Neural progenitor cell (in vitro differentiated cells): ENCODE results near the gene CAMKK1. TPM values are rescaled to one million over a fixed set of nuclear protein-coding genes. Genes with fewer than 3 reads are reported as not detected.

ENCODE experiments used
- DNase-seq: peaks from one replicate; pipeline ENCODE4 v3.0.0-alpha.2; 2016; ENCODE audit warnings: low spot score
- H2AFZ ChIP-seq: fragments of 200-600 bp; sonication (generic); replicated peaks from 2 replicates; pipeline ENCODE4 v1.6.1; 2016; ENCODE audit warnings: antibody characterized with exemption
- H3F3A ChIP-seq: fragments of 200-600 bp; sonication (generic); 2 replicates; pipeline ENCODE4 v1.6.1; 2016; ENCODE audit warnings: antibody characterized with exemption, low read depth
- H3K27ac ChIP-seq: fragments of 200-600 bp; sonication (generic); 2 replicates; pipeline ENCODE4 v1.5.1; 2016; ENCODE audit warnings: mild to moderate bottlenecking
- H3K27me3 ChIP-seq: fragments of 200-600 bp; sonication (generic); 2 replicates; pipeline ENCODE4 v1.6.1; 2016; ENCODE audit warnings: mild to moderate bottlenecking, moderate library complexity
- H3K36me3 ChIP-seq: fragments of 200-600 bp; sonication (generic); 2 replicates; pipeline ENCODE4 v1.5.1; 2016
- H3K4me1 ChIP-seq: fragments of 200-600 bp; sonication (generic); 2 replicates; pipeline ENCODE4 v1.6.1; 2016; ENCODE audit warnings: mixed run types
- H3K4me2 ChIP-seq: fragments of 200-600 bp; sonication (generic); 2 replicates; pipeline ENCODE4 v1.6.1; 2016
- H3K4me3 ChIP-seq: fragments of 200-600 bp; sonication (generic); 2 replicates; pipeline ENCODE4 v1.5.1; 2016
- H3K79me2 ChIP-seq: fragments of 200-600 bp; sonication (generic); 2 replicates; pipeline ENCODE4 v1.6.1; 2016; ENCODE audit warnings: low read depth
- H3K9ac ChIP-seq: fragments of 200-600 bp; sonication (generic); 2 replicates; pipeline ENCODE4 v1.6.1; 2016
- H3K9me3 ChIP-seq: fragments of 200-600 bp; sonication (generic); 2 replicates; pipeline ENCODE4 v1.5.1; 2016; ENCODE audit warnings: low read depth
- H4K20me1 ChIP-seq: fragments of 200-600 bp; sonication (generic); 2 replicates; pipeline ENCODE4 v1.6.1; 2016; ENCODE audit warnings: low read depth
- H3K27ac Mint-ChIP-seq: 3 replicates; pipeline ENCODE4 v1.8.0; 2021; ENCODE audit warnings: mixed read lengths
- H3K27me3 Mint-ChIP-seq: 2 replicates; pipeline ENCODE4 v1.8.0; 2022; ENCODE audit warnings: low read depth, mild to moderate bottlenecking, inconsistent platforms, moderate library complexity, mixed read lengths; ENCODE audit not compliant: insufficient read depth
- H3K36me3 Mint-ChIP-seq: 3 replicates; pipeline ENCODE4 v1.8.0; 2021; ENCODE audit warnings: mixed read lengths
- H3K4me1 Mint-ChIP-seq: 3 replicates; pipeline ENCODE4 v1.8.0; 2021; ENCODE audit warnings: mixed read lengths
- H3K4me3 Mint-ChIP-seq: 3 replicates; pipeline ENCODE4 v1.8.0; 2021; ENCODE audit warnings: mild to moderate bottlenecking, moderate library complexity, mixed read lengths
- H3K9me3 Mint-ChIP-seq: 3 replicates; pipeline ENCODE4 v1.8.0; 2020; ENCODE audit warnings: mixed read lengths
- EZH2 ChIP-seq: fragments of 200-600 bp; sonication (generic); IDR thresholded peaks from 2 replicates; pipeline ENCODE4 v1.6.1; 2017; ENCODE audit warnings: antibody characterized with exemption, mild to moderate bottlenecking, moderate library complexity
- EZH2phosphoT487 ChIP-seq: fragments of 200-600 bp; sonication (generic); IDR thresholded peaks from 2 replicates; pipeline ENCODE4 v1.6.1; 2017; ENCODE audit warnings: antibody characterized with exemption
- total RNA-seq: library from RNA; depleted of rRNA; stranded (reverse); fragments of >200 nt; gene quantifications from 2 replicates; pipeline ENCODE4 v1.2.3, GENCODE V29; 2015; ENCODE audit warnings: low replicate concordance
- TF ChIP-seq, protein P1 (sequence below): fragments of 200-600 bp; sonication (generic); IDR thresholded peaks from 2 replicates; pipeline ENCODE4 v1.5.1; 2017; ENCODE audit warnings: antibody characterized with exemption, mild to moderate bottlenecking

The CAMKK1 gene
- total RNA-seq, 1 donor from 2014 or later = 2.9 TPM

DNA sequence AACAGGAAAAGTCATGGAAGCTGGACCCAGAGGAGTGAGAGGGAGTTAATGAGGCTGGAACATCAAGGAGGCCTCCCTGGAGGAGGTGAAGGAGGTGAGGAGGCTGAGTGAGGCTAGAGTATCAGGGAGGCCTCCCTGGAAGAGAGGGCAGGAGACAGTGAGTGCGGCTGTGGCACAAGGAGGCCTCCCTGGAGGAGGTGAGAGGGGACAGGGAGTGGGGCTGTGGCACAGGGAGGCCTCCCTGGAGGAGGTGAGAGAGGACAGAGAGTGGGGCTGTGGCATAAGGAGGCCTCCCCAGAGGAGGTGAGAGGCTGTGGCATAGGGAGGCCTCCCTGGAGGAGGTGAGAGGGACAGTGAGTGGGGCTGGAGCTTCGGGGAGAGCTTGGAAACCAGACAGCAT lies 5.5 kb downstream of the CAMKK1 start:
- H3K27ac ChIP-seq = no peak overlapping the region
- H4K20me1 ChIP-seq = peaks cover 20% of the 10 kb centered on the region
- Mint-ChIP-seq H3K9me3 (no peaks in the 10 kb centered on the region), H3K27ac (peak overlapping the region; percentile 38), H3K4me1 (peaks cover 30% of the 10 kb centered on the region), H3K36me3 (peaks cover 2% of the 10 kb centered on the region), H3K27me3 (peaks cover 10% of the 10 kb centered on the region), H3K4me3 (no peak overlapping the region)
- H3F3A ChIP-seq = peaks cover 9% of the 10 kb centered on the region
- DNase-seq = no peak
- H3K9me3 ChIP-seq = no peaks in the 10 kb centered on the region
- H3K4me2 ChIP-seq = no peak overlapping the region
- no peak overlapping the region for H3K4me3 ChIP-seq
- peaks cover 9% of the 10 kb centered on the region for H3K27me3 ChIP-seq
- H3K79me2 ChIP-seq = no peaks in the 10 kb centered on the region
- no peaks in the 10 kb centered on the region for H3K36me3 ChIP-seq
- H2AFZ ChIP-seq = no peak overlapping the region
- H3K9ac ChIP-seq = no peak overlapping the region
- H3K4me1 ChIP-seq = peaks cover 16% of the 10 kb centered on the region
- TF ChIP-seq EZH2 (no peak), EZH2phosphoT487 (no peak)
- TF ChIP-seq, protein P1, sequence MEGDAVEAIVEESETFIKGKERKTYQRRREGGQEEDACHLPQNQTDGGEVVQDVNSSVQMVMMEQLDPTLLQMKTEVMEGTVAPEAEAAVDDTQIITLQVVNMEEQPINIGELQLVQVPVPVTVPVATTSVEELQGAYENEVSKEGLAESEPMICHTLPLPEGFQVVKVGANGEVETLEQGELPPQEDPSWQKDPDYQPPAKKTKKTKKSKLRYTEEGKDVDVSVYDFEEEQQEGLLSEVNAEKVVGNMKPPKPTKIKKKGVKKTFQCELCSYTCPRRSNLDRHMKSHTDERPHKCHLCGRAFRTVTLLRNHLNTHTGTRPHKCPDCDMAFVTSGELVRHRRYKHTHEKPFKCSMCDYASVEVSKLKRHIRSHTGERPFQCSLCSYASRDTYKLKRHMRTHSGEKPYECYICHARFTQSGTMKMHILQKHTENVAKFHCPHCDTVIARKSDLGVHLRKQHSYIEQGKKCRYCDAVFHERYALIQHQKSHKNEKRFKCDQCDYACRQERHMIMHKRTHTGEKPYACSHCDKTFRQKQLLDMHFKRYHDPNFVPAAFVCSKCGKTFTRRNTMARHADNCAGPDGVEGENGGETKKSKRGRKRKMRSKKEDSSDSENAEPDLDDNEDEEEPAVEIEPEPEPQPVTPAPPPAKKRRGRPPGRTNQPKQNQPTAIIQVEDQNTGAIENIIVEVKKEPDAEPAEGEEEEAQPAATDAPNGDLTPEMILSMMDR = no peak

DNA sequence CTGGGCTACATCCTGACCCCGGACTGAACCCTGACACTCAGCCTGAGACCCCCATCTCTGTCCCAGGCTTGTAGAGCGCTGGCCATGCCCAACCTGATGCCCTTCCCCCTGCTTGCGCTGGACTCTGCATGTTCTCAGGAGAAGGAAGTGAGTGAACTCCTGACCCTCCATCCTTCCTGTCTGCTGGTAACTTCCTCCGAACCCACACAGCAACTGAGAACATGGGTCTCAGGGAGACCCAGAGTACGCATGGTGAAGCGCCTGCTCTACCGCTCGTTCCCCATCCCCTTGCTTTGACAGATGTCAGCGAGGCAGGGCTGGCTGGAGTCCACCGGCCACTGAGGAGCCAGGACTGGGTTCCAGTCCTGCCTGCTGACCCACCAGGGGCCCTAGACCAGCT lies 6.1 kb downstream of the CAMKK1 start:
- H3K9me3 Mint-ChIP-seq = no peaks in the 10 kb centered on the region
- H3K36me3 Mint-ChIP-seq = peaks cover 2% of the 10 kb centered on the region
- peaks cover 12% of the 10 kb centered on the region for H3K4me1 ChIP-seq
- H3K4me1 Mint-ChIP-seq = peaks cover 29% of the 10 kb centered on the region
- no peaks in the 10 kb centered on the region for H3K36me3 ChIP-seq
- H3K27ac Mint-ChIP-seq = no peak overlapping the region
- H3K27ac ChIP-seq = no peak overlapping the region
- H3K4me3 Mint-ChIP-seq = no peak overlapping the region
- peaks cover 10% of the 10 kb centered on the region for H3K27me3 Mint-ChIP-seq
- H3F3A ChIP-seq = peaks cover 5% of the 10 kb centered on the region
- H3K4me2 ChIP-seq = no peak overlapping the region
- no peak overlapping the region for H2AFZ ChIP-seq
- no peak overlapping the region for H3K4me3 ChIP-seq
- H3K9ac ChIP-seq = no peak overlapping the region
- no peaks in the 10 kb centered on the region for H3K9me3 ChIP-seq
- H3K27me3 ChIP-seq = peaks cover 2% of the 10 kb centered on the region
- TF ChIP-seq EZH2 (no peak), EZH2phosphoT487 (no peak)
- TF ChIP-seq, protein P1 = no peak
- no peak for DNase-seq
- peaks cover 14% of the 10 kb centered on the region for H4K20me1 ChIP-seq
- no peaks in the 10 kb centered on the region for H3K79me2 ChIP-seq

DNA sequence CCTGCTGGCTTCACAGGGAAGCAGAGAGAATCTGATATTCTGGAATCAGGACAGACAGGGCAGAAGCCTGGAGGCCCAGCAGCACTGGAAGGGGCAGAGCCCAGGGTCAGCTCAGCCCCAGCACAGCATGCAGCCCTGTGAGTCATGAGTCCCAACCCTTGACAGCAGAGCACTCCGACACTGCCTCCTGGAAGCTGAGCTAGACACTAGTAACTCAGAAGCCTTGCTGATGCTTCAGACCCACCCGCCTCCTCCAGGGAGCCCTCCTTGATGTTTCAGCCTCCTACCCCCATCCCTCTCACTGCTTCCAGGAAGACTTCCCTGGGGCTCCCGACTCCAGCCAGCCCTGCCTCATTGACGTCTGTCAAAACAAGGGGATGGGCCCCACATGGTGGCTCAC lies 6.9 kb downstream of the CAMKK1 start:
- Mint-ChIP-seq H3K4me3 (no peak overlapping the region), H3K4me1 (peaks cover 23% of the 10 kb centered on the region), H3K27me3 (peaks cover 7% of the 10 kb centered on the region), H3K36me3 (peaks cover 2% of the 10 kb centered on the region), H3K27ac (peak overlapping the region; percentile 40), H3K9me3 (no peaks in the 10 kb centered on the region)
- Histone ChIP-seq H2AFZ (no peak overlapping the region), H3K9ac (no peak overlapping the region), H3K4me2 (no peak overlapping the region), H3K36me3 (no peaks in the 10 kb centered on the region), H3F3A (no peaks in the 10 kb centered on the region), H3K27me3 (no peaks in the 10 kb centered on the region), H3K27ac (no peak overlapping the region), H3K4me1 (peaks cover 7% of the 10 kb centered on the region), H3K79me2 (no peaks in the 10 kb centered on the region), H3K9me3 (no peaks in the 10 kb centered on the region), H3K4me3 (no peak overlapping the region), H4K20me1 (peaks cover 6% of the 10 kb centered on the region)
- no peak for DNase-seq
- TF ChIP-seq EZH2 (no peak), EZH2phosphoT487 (no peak)
- TF ChIP-seq, protein P1 = no peak

DNA sequence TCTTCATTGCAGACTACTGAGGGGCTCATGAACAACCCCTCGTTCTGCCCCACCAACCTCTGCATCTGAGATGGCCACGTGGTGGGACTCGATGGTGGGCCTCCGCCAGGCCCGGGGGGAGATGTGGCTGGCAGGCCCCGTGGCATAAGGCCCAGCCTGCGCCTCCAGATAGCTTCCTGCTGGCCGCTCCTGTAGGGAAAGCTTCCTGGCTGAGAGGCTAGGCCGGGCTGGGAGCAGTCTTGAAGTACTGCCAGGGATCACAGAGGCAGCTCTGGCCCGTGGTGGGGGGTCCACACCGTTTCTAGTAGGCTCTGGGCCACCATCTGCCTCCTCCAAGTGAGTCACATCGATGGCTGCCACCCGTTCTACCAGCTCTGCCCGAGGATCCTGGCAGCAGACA lies 7.6 kb downstream of the CAMKK1 start:
- Mint-ChIP-seq H3K27ac (no peak overlapping the region), H3K4me3 (no peak overlapping the region), H3K4me1 (peaks cover 21% of the 10 kb centered on the region), H3K9me3 (no peaks in the 10 kb centered on the region), H3K27me3 (peaks cover 5% of the 10 kb centered on the region), H3K36me3 (peaks cover 2% of the 10 kb centered on the region)
- Histone ChIP-seq H3K36me3 (no peaks in the 10 kb centered on the region), H3K4me3 (no peak overlapping the region), H3K4me2 (no peak overlapping the region), H3K79me2 (no peaks in the 10 kb centered on the region), H3K27me3 (no peaks in the 10 kb centered on the region), H4K20me1 (no peaks in the 10 kb centered on the region), H2AFZ (no peak overlapping the region), H3K9ac (no peak overlapping the region), H3K27ac (no peak overlapping the region), H3K9me3 (no peaks in the 10 kb centered on the region), H3F3A (no peaks in the 10 kb centered on the region), H3K4me1 (peaks cover 7% of the 10 kb centered on the region)
- DNase-seq = no peak
- TF ChIP-seq, protein P1 = no peak
- TF ChIP-seq EZH2phosphoT487 = no peak
- no peak for TF ChIP-seq EZH2
